GM23338 (cell line): Measurements from ENCODE around the gene SIRPB1. TPM values are rescaled to one million over a fixed set of nuclear protein-coding genes. Genes with fewer than 3 reads are reported as not detected.

Experiments used
- ATAC-seq: fragments of 200-7000 bp; cut with Tn5 transposase; 3 replicates; pipeline ENCODE4 v1.9.1; 2020
- DNase-seq: peaks from one replicate; pipeline ENCODE4 v3.0.0-alpha.2; 2015; ENCODE audit warnings: low spot score
- H2AFZ ChIP-seq: fragments of 200-600 bp; sonication (generic); 2 replicates; pipeline ENCODE4 v1.8.0; 2016; ENCODE audit warnings: antibody characterized with exemption, mild to moderate bottlenecking, moderate library complexity
- H3F3A ChIP-seq: fragments of 200-600 bp; sonication (generic); replicated peaks from 2 replicates; pipeline ENCODE4 v1.8.0; 2017; ENCODE audit warnings: antibody characterized with exemption, mixed run types, low read depth
- H3K27ac ChIP-seq: fragments of 200-600 bp; sonication (generic); 2 replicates; pipeline ENCODE4 v1.6.1; 2016; ENCODE audit warnings: low read depth
- H3K27me3 ChIP-seq: fragments of 200-600 bp; sonication (generic); 2 replicates; pipeline ENCODE4 v1.8.0; 2016; ENCODE audit warnings: mild to moderate bottlenecking, mixed run types, moderate library complexity; ENCODE audit not compliant: insufficient read depth
- H3K36me3 ChIP-seq: fragments of 200-600 bp; sonication (generic); 2 replicates; pipeline ENCODE4 v1.8.0; 2016; ENCODE audit warnings: mild to moderate bottlenecking; ENCODE audit not compliant: insufficient read depth
- H3K4me1 ChIP-seq: fragments of 200-600 bp; sonication (generic); 2 replicates; pipeline ENCODE4 v1.8.0; 2016; ENCODE audit warnings: mild to moderate bottlenecking, moderate library complexity; ENCODE audit not compliant: insufficient read depth
- H3K4me2 ChIP-seq: fragments of 200-600 bp; sonication (generic); 2 replicates; pipeline ENCODE4 v1.7.1; 2017; ENCODE audit warnings: mixed run types
- H3K4me3 ChIP-seq: fragments of 200-600 bp; sonication (generic); 2 replicates; pipeline ENCODE4 v1.6.1; 2016; ENCODE audit warnings: mixed run types
- H3K79me2 ChIP-seq: fragments of 200-600 bp; sonication (generic); replicated peaks from 2 replicates; pipeline ENCODE4 v1.8.0; 2017; ENCODE audit warnings: mild to moderate bottlenecking; ENCODE audit not compliant: insufficient read depth
- H3K9me2 ChIP-seq: fragments of 200-600 bp; sonication (generic); 2 replicates; pipeline ENCODE4 v1.8.0; 2017; ENCODE audit not compliant: insufficient read depth
- H4K20me1 ChIP-seq: fragments of 200-600 bp; sonication (generic); replicated peaks from 2 replicates; pipeline ENCODE4 v1.8.0; 2017; ENCODE audit warnings: mild to moderate bottlenecking; ENCODE audit not compliant: insufficient read depth
- H3K27ac Mint-ChIP-seq: 2 replicates; pipeline ENCODE4 v1.8.0; 2020; ENCODE audit warnings: inconsistent platforms, mild to moderate bottlenecking, moderate library complexity, mixed read lengths
- H3K27me3 Mint-ChIP-seq: 3 replicates; pipeline ENCODE4 v1.8.0; 2022; ENCODE audit warnings: low read depth, mild to moderate bottlenecking, moderate library complexity, mixed read lengths, inconsistent platforms; ENCODE audit not compliant: insufficient read depth, poor library complexity
- H3K36me3 Mint-ChIP-seq: 3 replicates; pipeline ENCODE4 v1.8.0; 2021; ENCODE audit warnings: low read depth, mild to moderate bottlenecking, inconsistent platforms, moderate library complexity, mixed read lengths
- H3K4me1 Mint-ChIP-seq: 3 replicates; pipeline ENCODE4 v1.8.0; 2020; ENCODE audit warnings: mild to moderate bottlenecking, inconsistent platforms, mixed read lengths
- H3K4me3 Mint-ChIP-seq: 3 replicates; pipeline ENCODE4 v1.8.0; 2021; ENCODE audit warnings: moderate library complexity, mild to moderate bottlenecking, inconsistent platforms, mixed read lengths
- H3K9me3 Mint-ChIP-seq: 3 replicates; pipeline ENCODE4 v1.8.0; 2020; ENCODE audit warnings: moderate library complexity, mild to moderate bottlenecking, inconsistent platforms, mixed read lengths
- EZH2phosphoT487 ChIP-seq: fragments of 200-600 bp; sonication (generic); IDR thresholded peaks from one replicate; pipeline ENCODE4 v1.8.1; 2018; ENCODE audit warnings: antibody characterized with exemption; ENCODE audit not compliant: unreplicated experiment
- JUNB ChIP-seq: IDR thresholded peaks from one replicate; pipeline ENCODE4 v1.6.1; 2016; ENCODE audit warnings: antibody characterized with exemption; ENCODE audit not compliant: unreplicated experiment
- NANOG ChIP-seq: IDR thresholded peaks from 2 replicates; pipeline ENCODE4 v1.6.1; 2016; ENCODE audit warnings: antibody characterized with exemption, borderline replicate concordance
- POLR2AphosphoS5 ChIP-seq: IDR thresholded peaks from 2 replicates; pipeline ENCODE4 v1.6.1; 2016; ENCODE audit warnings: antibody characterized with exemption, low read depth
- polyA plus RNA-seq: library from polyadenylated mRNA; unstranded; fragments of >200 nt; fragmentation: Nextera tagmentation; extraction: Ambion mirVana; gene quantifications from 2 replicates; pipeline ENCODE4 v1.2.1, GENCODE V29; 2016
- total RNA-seq: library from RNA; depleted of rRNA; stranded (reverse); fragments of >200 nt; shearing (Covaris generic); gene quantifications from 2 replicates; pipeline ENCODE4 v1.2.3, GENCODE V29; 2014
- TF ChIP-seq, protein P1 (sequence below): fragments of 250-450 bp; sonication (Bioruptor Pico); IDR thresholded peaks from 2 replicates; pipeline ENCODE4 v1.5.0; 2020; ENCODE audit warnings: mild to moderate bottlenecking, moderate library complexity

The SIRPB1 gene
- total and polyA plus RNA-seq, 2 experiments from 2014 or later: not detected

DNA sequence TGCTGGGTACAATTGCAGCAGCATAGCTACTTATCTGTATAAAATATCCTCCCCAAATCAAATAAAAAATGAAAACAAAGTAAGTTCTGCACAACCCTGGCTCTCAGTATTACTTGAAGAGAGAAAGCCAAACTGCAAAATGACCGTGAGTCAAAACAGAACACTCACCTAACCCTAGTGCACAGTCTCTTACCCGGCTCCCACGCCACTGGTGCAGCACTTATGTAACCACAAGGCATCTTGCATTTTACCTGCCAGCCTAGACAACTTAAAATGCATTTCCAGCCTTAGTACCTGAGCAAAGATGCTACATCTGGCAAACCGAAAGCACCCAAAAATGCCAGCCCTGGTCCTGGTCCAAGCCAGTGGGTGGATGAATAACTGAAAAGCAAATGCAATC, 12.4 kb upstream of the SIRPB1 start (continued):
- TF ChIP-seq EZH2phosphoT487: no peak

DNA sequence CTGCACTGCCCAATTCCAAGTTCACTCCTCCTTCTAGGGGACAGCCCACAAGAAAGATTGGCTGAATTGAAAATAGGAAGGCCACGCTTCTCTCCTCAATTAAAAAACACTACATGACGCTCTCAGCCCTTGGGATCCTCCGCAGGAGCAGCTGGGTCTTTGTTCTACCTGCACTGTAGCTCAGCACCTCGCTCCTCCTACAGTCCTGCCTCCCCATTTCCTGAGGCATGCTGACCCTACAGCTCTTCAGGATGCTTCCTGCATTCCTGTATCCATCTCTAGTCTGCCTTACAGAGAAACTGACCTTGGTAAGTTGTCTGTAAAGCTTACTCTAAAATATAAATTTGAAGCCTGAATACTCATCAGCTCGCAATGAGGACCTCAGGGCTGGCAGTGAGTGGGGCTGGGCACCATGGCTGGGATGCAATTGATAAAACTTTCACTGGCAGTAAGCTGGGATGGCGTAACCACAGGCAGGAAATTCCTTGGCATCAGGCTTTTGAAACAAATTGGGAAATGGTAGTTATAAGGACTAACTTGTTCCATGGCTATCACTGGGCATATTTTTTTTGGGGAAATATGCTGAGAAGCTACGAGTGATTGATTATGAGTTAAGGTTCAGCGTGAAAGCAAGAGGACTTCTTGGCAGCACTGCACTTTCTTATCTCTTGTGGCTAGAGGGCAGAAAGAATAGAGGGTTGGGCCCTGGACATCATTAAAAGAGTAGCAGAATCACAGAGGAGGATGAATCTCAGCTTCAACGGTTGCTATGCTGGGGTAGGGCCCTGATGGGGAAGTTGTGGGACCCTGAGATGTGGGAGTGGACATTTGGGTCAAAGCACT, 11.7 kb upstream of the SIRPB1 start:
- Histone ChIP-seq H3K27me3 (no peaks in the 10 kb centered on the region), H3F3A (no peaks in the 10 kb centered on the region), H3K4me1 (peaks cover 14% of the 10 kb centered on the region), H3K27ac (no peak overlapping the region), H3K9me2 (peaks cover 6% of the 10 kb centered on the region; the same call in 1 of the 2 replicates), H3K79me2 (no peaks in the 10 kb centered on the region), H3K4me2 (no peak overlapping the region; the same call in 1 of the 2 replicates), H3K4me3 (no peak overlapping the region), H3K36me3 (no peaks in the 10 kb centered on the region), H4K20me1 (no peaks in the 10 kb centered on the region), H2AFZ (peak overlapping the region; percentile 88; the same call in 1 of the 2 replicates)
- H3K9me3 Mint-ChIP-seq: peaks cover 4% of the 10 kb centered on the region; the same call in 2 of the 3 replicates
- H3K4me1 Mint-ChIP-seq: peaks cover 34% of the 10 kb centered on the region
- TF ChIP-seq, protein P1, sequence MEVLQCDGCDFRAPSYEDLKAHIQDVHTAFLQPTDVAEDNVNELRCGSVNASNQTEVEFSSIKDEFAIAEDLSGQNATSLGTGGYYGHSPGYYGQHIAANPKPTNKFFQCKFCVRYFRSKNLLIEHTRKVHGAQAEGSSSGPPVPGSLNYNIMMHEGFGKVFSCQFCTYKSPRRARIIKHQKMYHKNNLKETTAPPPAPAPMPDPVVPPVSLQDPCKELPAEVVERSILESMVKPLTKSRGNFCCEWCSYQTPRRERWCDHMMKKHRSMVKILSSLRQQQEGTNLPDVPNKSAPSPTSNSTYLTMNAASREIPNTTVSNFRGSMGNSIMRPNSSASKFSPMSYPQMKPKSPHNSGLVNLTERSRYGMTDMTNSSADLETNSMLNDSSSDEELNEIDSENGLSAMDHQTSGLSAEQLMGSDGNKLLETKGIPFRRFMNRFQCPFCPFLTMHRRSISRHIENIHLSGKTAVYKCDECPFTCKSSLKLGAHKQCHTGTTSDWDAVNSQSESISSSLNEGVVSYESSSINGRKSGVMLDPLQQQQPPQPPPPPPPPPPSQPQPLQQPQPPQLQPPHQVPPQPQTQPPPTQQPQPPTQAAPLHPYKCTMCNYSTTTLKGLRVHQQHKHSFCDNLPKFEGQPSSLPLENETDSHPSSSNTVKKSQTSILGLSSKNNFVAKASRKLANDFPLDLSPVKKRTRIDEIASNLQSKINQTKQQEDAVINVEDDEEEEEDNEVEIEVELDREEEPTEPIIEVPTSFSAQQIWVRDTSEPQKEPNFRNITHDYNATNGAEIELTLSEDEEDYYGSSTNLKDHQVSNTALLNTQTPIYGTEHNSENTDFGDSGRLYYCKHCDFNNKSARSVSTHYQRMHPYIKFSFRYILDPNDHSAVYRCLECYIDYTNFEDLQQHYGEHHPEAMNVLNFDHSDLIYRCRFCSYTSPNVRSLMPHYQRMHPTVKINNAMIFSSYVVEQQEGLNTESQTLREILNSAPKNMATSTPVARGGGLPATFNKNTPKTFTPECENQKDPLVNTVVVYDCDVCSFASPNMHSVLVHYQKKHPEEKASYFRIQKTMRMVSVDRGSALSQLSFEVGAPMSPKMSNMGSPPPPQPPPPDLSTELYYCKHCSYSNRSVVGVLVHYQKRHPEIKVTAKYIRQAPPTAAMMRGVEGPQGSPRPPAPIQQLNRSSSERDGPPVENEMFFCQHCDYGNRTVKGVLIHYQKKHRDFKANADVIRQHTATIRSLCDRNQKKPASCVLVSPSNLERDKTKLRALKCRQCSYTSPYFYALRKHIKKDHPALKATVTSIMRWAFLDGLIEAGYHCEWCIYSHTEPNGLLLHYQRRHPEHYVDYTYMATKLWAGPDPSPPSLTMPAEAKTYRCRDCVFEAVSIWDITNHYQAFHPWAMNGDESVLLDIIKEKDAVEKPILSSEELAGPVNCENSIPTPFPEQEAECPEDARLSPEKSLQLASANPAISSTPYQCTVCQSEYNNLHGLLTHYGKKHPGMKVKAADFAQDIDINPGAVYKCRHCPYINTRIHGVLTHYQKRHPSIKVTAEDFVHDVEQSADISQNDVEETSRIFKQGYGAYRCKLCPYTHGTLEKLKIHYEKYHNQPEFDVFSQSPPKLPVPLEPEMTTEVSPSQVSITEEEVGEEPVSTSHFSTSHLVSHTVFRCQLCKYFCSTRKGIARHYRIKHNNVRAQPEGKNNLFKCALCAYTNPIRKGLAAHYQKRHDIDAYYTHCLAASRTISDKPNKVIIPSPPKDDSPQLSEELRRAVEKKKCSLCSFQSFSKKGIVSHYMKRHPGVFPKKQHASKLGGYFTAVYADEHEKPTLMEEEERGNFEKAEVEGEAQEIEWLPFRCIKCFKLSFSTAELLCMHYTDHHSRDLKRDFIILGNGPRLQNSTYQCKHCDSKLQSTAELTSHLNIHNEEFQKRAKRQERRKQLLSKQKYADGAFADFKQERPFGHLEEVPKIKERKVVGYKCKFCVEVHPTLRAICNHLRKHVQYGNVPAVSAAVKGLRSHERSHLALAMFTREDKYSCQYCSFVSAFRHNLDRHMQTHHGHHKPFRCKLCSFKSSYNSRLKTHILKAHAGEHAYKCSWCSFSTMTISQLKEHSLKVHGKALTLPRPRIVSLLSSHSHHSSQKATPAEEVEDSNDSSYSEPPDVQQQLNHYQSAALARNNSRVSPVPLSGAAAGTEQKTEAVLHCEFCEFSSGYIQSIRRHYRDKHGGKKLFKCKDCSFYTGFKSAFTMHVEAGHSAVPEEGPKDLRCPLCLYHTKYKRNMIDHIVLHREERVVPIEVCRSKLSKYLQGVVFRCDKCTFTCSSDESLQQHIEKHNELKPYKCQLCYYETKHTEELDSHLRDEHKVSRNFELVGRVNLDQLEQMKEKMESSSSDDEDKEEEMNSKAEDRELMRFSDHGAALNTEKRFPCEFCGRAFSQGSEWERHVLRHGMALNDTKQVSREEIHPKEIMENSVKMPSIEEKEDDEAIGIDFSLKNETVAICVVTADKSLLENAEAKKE (CRISPR knock-in tag): no peak
- no peak for TF ChIP-seq NANOG
- TF ChIP-seq POLR2AphosphoS5: no peak
- no peak for TF ChIP-seq JUNB
- peak; percentile 86 for ATAC-seq
- no peak overlapping the region for H3K4me3 Mint-ChIP-seq
- no peaks in the 10 kb centered on the region for H3K36me3 Mint-ChIP-seq
- DNase-seq: peak; percentile 53
- H3K27ac Mint-ChIP-seq: no peak overlapping the region
- peaks cover 12% of the 10 kb centered on the region for H3K27me3 Mint-ChIP-seq
